Measurements from ENCODE around the gene TEX2. TPM values are rescaled to one million over a fixed set of nuclear protein-coding genes. Genes with fewer than 3 reads are reported as not detected.

The TEX2 gene
- total and polyA plus RNA-seq, 2 experiments from 2014 or later: 7.5 to 17.7 TPM

GRCh38 chr17:64256913-64257807 is 5.9 kb downstream of the TEX2 start:
- peaks cover 13% of the 10 kb centered on the region for H3K27me3 Mint-ChIP-seq (ENCODE audit: insufficient read depth, low read depth, poor library complexity)
- peaks cover 13% of the 10 kb centered on the region for H3K27me3 ChIP-seq (ENCODE audit: insufficient read depth)
- no peak for TF ChIP-seq ETS1 (IDR thresholded peaks at IDR 0.05)
- no peak for TF ChIP-seq STAT1 (IDR thresholded peaks at IDR 0.05; ENCODE audit: unreplicated experiment)
- no peak for TF ChIP-seq ZNF331 (CRISPR knock-in tag; IDR thresholded peaks at IDR 0.05; ENCODE audit: low read depth)
- TF ChIP-seq ZNF114 (CRISPR knock-in tag; IDR thresholded peaks at IDR 0.05): no peak
- no peak for TF ChIP-seq ZNF462 (CRISPR knock-in tag; IDR thresholded peaks at IDR 0.05)
- peaks cover 16% of the 10 kb centered on the region for H3K4me1 Mint-ChIP-seq
- ATAC-seq: no peak
- 0 out of 2 replicates have a peak, but pooled peaks cover 2% of the 10 kb centered on the region for H3F3A ChIP-seq (replicated peaks; ENCODE audit: low read depth)
- no peaks in the 10 kb centered on the region for H3K9me2 ChIP-seq (ENCODE audit: insufficient read depth)
- peaks cover 89% of the 10 kb centered on the region for H3K79me2 ChIP-seq (replicated peaks; ENCODE audit: insufficient read depth)
- no peak overlapping the region for H2AFZ ChIP-seq
- H3K4me3 ChIP-seq: no peak overlapping the region
- peaks cover 15% of the 10 kb centered on the region for H4K20me1 ChIP-seq (replicated peaks; ENCODE audit: insufficient read depth)
- no peaks in the 10 kb centered on the region for H3K36me3 Mint-ChIP-seq (ENCODE audit: low read depth)
- H3K27ac ChIP-seq (ENCODE audit: low read depth): no peak overlapping the region
- H3K4me2 ChIP-seq: no peak overlapping the region
- H3K27ac Mint-ChIP-seq: no peak overlapping the region
- no peak overlapping the region for H3K4me3 Mint-ChIP-seq
- peaks cover 10% of the 10 kb centered on the region; the same call in 1 of the 2 replicates for H3K4me1 ChIP-seq (ENCODE audit: insufficient read depth)
- no peak for DNase-seq (ENCODE audit: low spot score)
- no peaks in the 10 kb centered on the region for H3K36me3 ChIP-seq (ENCODE audit: insufficient read depth)
- H3K9me3 Mint-ChIP-seq: no peaks in the 10 kb centered on the region
